Ovary (tissue), 3 donors: ENCODE results near the gene COX6A2.

Experiments used
- EP300 ChIP-seq: sonication (generic); formaldehyde crosslinking; IDR thresholded peaks from one replicate; pipeline ENCODE4 v1.6.1; 2017; ENCODE audit warnings: antibody characterized with exemption
- POLR2A ChIP-seq: fragments of 450-650 bp; IDR thresholded peaks from one replicate; pipeline ENCODE4 v1.6.1; 2017; ENCODE audit warnings: antibody characterized with exemption, mild to moderate bottlenecking, moderate library complexity
- TF ChIP-seq, protein P1 (sequence below), 3 donors: fragments of 450-650 bp in 2 of 3; fragments of 200-600 bp in 1 of 3; IDR thresholded peaks; one replicate each; pipeline versions ENCODE4 v1.5.1 to v1.8.0; 2016 to 2022; ENCODE audit warnings: antibody characterized with exemption in 3 of 3, mild to moderate bottlenecking in 1 of 3
- donor health status: DM: no; HTN: no; CAD: no.

DNA sequence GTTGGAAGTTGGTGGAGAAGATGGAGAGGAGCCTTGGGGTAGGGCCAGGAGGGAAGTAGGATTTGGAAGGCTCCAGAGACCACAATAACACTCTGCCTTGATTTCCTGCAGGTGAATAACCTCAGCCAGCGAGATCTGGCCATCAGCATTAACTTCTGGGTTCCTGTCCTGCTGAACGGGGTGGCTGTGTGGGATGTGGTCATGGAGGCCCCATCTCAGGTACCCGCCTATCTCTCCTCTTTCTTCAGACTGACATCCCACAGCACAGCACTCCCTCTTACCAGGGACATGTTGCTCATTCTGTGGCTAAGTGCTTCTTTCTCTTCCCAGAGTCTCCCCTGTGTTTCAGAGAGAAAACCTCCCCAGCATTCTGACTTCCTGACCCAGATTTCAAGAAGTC, 4.9 kb downstream of the COX6A2 start:
- no peak for TF ChIP-seq POLR2A
- TF ChIP-seq, protein P1, sequence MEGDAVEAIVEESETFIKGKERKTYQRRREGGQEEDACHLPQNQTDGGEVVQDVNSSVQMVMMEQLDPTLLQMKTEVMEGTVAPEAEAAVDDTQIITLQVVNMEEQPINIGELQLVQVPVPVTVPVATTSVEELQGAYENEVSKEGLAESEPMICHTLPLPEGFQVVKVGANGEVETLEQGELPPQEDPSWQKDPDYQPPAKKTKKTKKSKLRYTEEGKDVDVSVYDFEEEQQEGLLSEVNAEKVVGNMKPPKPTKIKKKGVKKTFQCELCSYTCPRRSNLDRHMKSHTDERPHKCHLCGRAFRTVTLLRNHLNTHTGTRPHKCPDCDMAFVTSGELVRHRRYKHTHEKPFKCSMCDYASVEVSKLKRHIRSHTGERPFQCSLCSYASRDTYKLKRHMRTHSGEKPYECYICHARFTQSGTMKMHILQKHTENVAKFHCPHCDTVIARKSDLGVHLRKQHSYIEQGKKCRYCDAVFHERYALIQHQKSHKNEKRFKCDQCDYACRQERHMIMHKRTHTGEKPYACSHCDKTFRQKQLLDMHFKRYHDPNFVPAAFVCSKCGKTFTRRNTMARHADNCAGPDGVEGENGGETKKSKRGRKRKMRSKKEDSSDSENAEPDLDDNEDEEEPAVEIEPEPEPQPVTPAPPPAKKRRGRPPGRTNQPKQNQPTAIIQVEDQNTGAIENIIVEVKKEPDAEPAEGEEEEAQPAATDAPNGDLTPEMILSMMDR (IDR thresholded peaks at IDR 0.05): no peak
- no peak for TF ChIP-seq EP300
